ENCODE measurements around the gene REG4. TPM values are rescaled to one million over a fixed set of nuclear protein-coding genes. Genes with fewer than 3 reads are reported as not detected.

REG4 gene
- total RNA-seq, 3 donors from 2014 or later = 1.6 to 36.1 (median 9.3) TPM

- Histone ChIP-seq H3K4me1 (ENCODE audit: low read depth) (peaks cover 22% of the 10 kb centered on the region), H3K36me3 (ENCODE audit: low read depth) (no peaks in the 10 kb centered on the region), H3K4me3 (peak overlapping the region; percentile 15), H3K9me3 (no peaks in the 10 kb centered on the region)
- TF ChIP-seq CTCF (IDR thresholded peaks at IDR 0.05) = no peak
- ATAC-seq (no peak), DNase-seq (no peak)
- intact Hi-C loops (cut with DNase I, micrococcal nuclease) = no loop called here
Observed at GRCh38 chr1:119815928-119816327, 4.7 kb upstream of the REG4 start.

GRCh38 chr1:119815361-119815760 is 4.1 kb upstream of the REG4 start:
- DNase-seq (no peak), ATAC-seq (no peak)
- peaks cover 22% of the 10 kb centered on the region for H3K4me1 ChIP-seq (ENCODE audit: low read depth)
- intact Hi-C loops (cut with DNase I, micrococcal nuclease) = no loop called here
- no peaks in the 10 kb centered on the region for H3K36me3 ChIP-seq (ENCODE audit: low read depth)
- H3K4me3 ChIP-seq = no peak overlapping the region
- no peaks in the 10 kb centered on the region for H3K9me3 ChIP-seq
- no peak for TF ChIP-seq CTCF (IDR thresholded peaks at IDR 0.05)

GRCh38 chr1:119814288-119814687 is 3.0 kb upstream of the REG4 start:
- Histone ChIP-seq H3K4me1 (ENCODE audit: low read depth) (peaks cover 22% of the 10 kb centered on the region), H3K9me3 (no peaks in the 10 kb centered on the region), H3K4me3 (no peak overlapping the region), H3K36me3 (ENCODE audit: low read depth) (no peaks in the 10 kb centered on the region)
- peak; percentile 22 for ATAC-seq
- intact Hi-C loops (cut with DNase I, micrococcal nuclease) = no loop called here
- DNase-seq = no peak
- no peak for TF ChIP-seq CTCF (IDR thresholded peaks at IDR 0.05)

- ATAC-seq = no peak
Observed at GRCh38 chr1:119811985-119812557, 811 bp upstream of the REG4 start.

GRCh38 chr1:119808972-119809550 is 2.2 kb downstream of the REG4 start:
- H3K9me3 ChIP-seq = no peaks in the 10 kb centered on the region
- no peaks in the 10 kb centered on the region for H3K4me1 ChIP-seq (ENCODE audit: low read depth)
- DNase-seq (peak; percentile 81), ATAC-seq (peak; percentile 93)
- TF ChIP-seq CTCF (IDR thresholded peaks at IDR 0.05) = peak; percentile 88
- intact Hi-C loops (cut with DNase I, micrococcal nuclease) = no loop called here
- H3K4me3 ChIP-seq = no peak overlapping the region
- no peaks in the 10 kb centered on the region for H3K36me3 ChIP-seq (ENCODE audit: low read depth)

More at GRCh38 chr1:119811985-119812557, 811 bp upstream of the REG4 start:
- DNase-seq = no peak
- H3K36me3 ChIP-seq (ENCODE audit: low read depth) = no peaks in the 10 kb centered on the region
- no peak for TF ChIP-seq CTCF (IDR thresholded peaks at IDR 0.05)
- no peaks in the 10 kb centered on the region for H3K9me3 ChIP-seq
- no peak overlapping the region for H3K4me3 ChIP-seq
- intact Hi-C loops (cut with DNase I, micrococcal nuclease) = no loop called here
- peaks cover 12% of the 10 kb centered on the region for H3K4me1 ChIP-seq (ENCODE audit: low read depth)

Data from mucosa of descending colon (tissue), 3 donors.